SH-SY5Y (cell line): Measurements from ENCODE around the gene SMIM45.

Experiments used
- GATA2 ChIP-seq: IDR thresholded peaks from 2 replicates; pipeline ENCODE4 v1.6.1; 2011; ENCODE audit warnings: mild to moderate bottlenecking, low read depth, low read length
- GATA3 ChIP-seq: IDR thresholded peaks from 2 replicates; pipeline ENCODE4 v1.6.1; 2011; ENCODE audit warnings: low read depth, mild to moderate bottlenecking, low read length, moderate library complexity

- no peak for TF ChIP-seq GATA2
- no peak for TF ChIP-seq GATA3
These were observed 39.5 kb upstream of the SMIM45 start for GRCh38 chr22:41912338-41913039.
